ENCODE data around the gene ITGB6. TPM values are rescaled to one million over a fixed set of nuclear protein-coding genes. Genes with fewer than 3 reads are reported as not detected.

Gene ITGB6
- total RNA-seq, 4 donors from 2014 or later: 0.59 to 1.5 TPM; not detected in 2

GRCh38 chr2:160180172-160180571, 19.9 kb downstream of the ITGB6 start:
- Histone ChIP-seq H3K9me3 (no peaks in the 10 kb centered on the region), H3K36me3 (no peaks in the 10 kb centered on the region), H3K27me3 (no peaks in the 10 kb centered on the region), H3K4me1 (no peaks in the 10 kb centered on the region), H3K27ac (no peak overlapping the region), H3K4me3 (no peak overlapping the region)
- DNase-seq: no peak
- intact Hi-C loops (cut with DNase I; ENCODE audit: low total_unique reads): no loop called here
- TF ChIP-seq CTCF (IDR thresholded peaks at IDR 0.05): no peak
- TF ChIP-seq POLR2A (IDR thresholded peaks at IDR 0.05): no peak

- intact Hi-C loops (cut with DNase I; ENCODE audit: low total_unique reads): no loop called here
- no peaks in the 10 kb centered on the region for H3K4me1 ChIP-seq
- DNase-seq: no peak
- no peaks in the 10 kb centered on the region for H3K9me3 ChIP-seq
- H3K4me3 ChIP-seq: no peak overlapping the region
- no peak for TF ChIP-seq CTCF (IDR thresholded peaks at IDR 0.05)
- no peak for TF ChIP-seq POLR2A (IDR thresholded peaks at IDR 0.05)
- no peaks in the 10 kb centered on the region for H3K27me3 ChIP-seq
- H3K36me3 ChIP-seq: no peaks in the 10 kb centered on the region
- H3K27ac ChIP-seq: no peak overlapping the region
Measured at GRCh38 chr2:160175169-160176134, 24.6 kb downstream of the ITGB6 start.

- Histone ChIP-seq H3K27me3 (no peaks in the 10 kb centered on the region), H3K27ac (no peak overlapping the region), H3K4me1 (no peaks in the 10 kb centered on the region), H3K9me3 (no peaks in the 10 kb centered on the region), H3K36me3 (no peaks in the 10 kb centered on the region), H3K4me3 (no peak overlapping the region)
- intact Hi-C loops (cut with DNase I; ENCODE audit: low total_unique reads): no loop called here
- no peak for TF ChIP-seq CTCF (IDR thresholded peaks at IDR 0.05)
- TF ChIP-seq POLR2A (IDR thresholded peaks at IDR 0.05): no peak
- no peak for DNase-seq
Measured at GRCh38 chr2:160174322-160174721, 25.8 kb downstream of the ITGB6 start.

GRCh38 chr2:160169988-160170387, 30.1 kb downstream of the ITGB6 start:
- no peak for DNase-seq
- Histone ChIP-seq H3K36me3 (no peaks in the 10 kb centered on the region), H3K27me3 (no peaks in the 10 kb centered on the region), H3K27ac (no peak overlapping the region), H3K4me3 (no peak overlapping the region), H3K9me3 (no peaks in the 10 kb centered on the region), H3K4me1 (peaks cover 0 to 7% of the 10 kb centered on the region in 2 donors)
- TF ChIP-seq POLR2A (IDR thresholded peaks at IDR 0.05) (no peak), CTCF (IDR thresholded peaks at IDR 0.05) (no peak)
- intact Hi-C loops (cut with DNase I; ENCODE audit: low total_unique reads): no loop called here

GRCh38 chr2:160169471-160169870, 30.6 kb downstream of the ITGB6 start:
- no peak for TF ChIP-seq CTCF (IDR thresholded peaks at IDR 0.05)
- no peak for TF ChIP-seq POLR2A (IDR thresholded peaks at IDR 0.05)
- Histone ChIP-seq H3K4me1 (peaks cover 0 to 7% of the 10 kb centered on the region in 2 donors), H3K27ac (no peak overlapping the region), H3K27me3 (no peaks in the 10 kb centered on the region), H3K9me3 (no peaks in the 10 kb centered on the region), H3K4me3 (no peak overlapping the region), H3K36me3 (no peaks in the 10 kb centered on the region)
- no peak for DNase-seq
- intact Hi-C loops (cut with DNase I; ENCODE audit: low total_unique reads): no loop called here

All from uterus (tissue), 4 donors.